GM23338 (cell line): ENCODE data around the gene CHRDL1. TPM values are rescaled to one million over a fixed set of nuclear protein-coding genes. Genes with fewer than 3 reads are reported as not detected.

Experiments used
- ATAC-seq: fragments of 200-7000 bp; cut with Tn5 transposase; 3 replicates; pipeline ENCODE4 v1.9.1; 2020
- DNase-seq: peaks from one replicate; pipeline ENCODE4 v3.0.0-alpha.2; 2015; ENCODE audit warnings: low spot score
- H2AFZ ChIP-seq: fragments of 200-600 bp; sonication (generic); 2 replicates; pipeline ENCODE4 v1.8.0; 2016; ENCODE audit warnings: antibody characterized with exemption, mild to moderate bottlenecking, moderate library complexity
- H3F3A ChIP-seq: fragments of 200-600 bp; sonication (generic); replicated peaks from 2 replicates; pipeline ENCODE4 v1.8.0; 2017; ENCODE audit warnings: antibody characterized with exemption, mixed run types, low read depth
- H3K27ac ChIP-seq: fragments of 200-600 bp; sonication (generic); 2 replicates; pipeline ENCODE4 v1.6.1; 2016; ENCODE audit warnings: low read depth
- H3K27me3 ChIP-seq: fragments of 200-600 bp; sonication (generic); 2 replicates; pipeline ENCODE4 v1.8.0; 2016; ENCODE audit warnings: mild to moderate bottlenecking, mixed run types, moderate library complexity; ENCODE audit not compliant: insufficient read depth
- H3K36me3 ChIP-seq: fragments of 200-600 bp; sonication (generic); 2 replicates; pipeline ENCODE4 v1.8.0; 2016; ENCODE audit warnings: mild to moderate bottlenecking; ENCODE audit not compliant: insufficient read depth
- H3K4me1 ChIP-seq: fragments of 200-600 bp; sonication (generic); 2 replicates; pipeline ENCODE4 v1.8.0; 2016; ENCODE audit warnings: mild to moderate bottlenecking, moderate library complexity; ENCODE audit not compliant: insufficient read depth
- H3K4me2 ChIP-seq: fragments of 200-600 bp; sonication (generic); 2 replicates; pipeline ENCODE4 v1.7.1; 2017; ENCODE audit warnings: mixed run types
- H3K4me3 ChIP-seq: fragments of 200-600 bp; sonication (generic); 2 replicates; pipeline ENCODE4 v1.6.1; 2016; ENCODE audit warnings: mixed run types
- H3K79me2 ChIP-seq: fragments of 200-600 bp; sonication (generic); replicated peaks from 2 replicates; pipeline ENCODE4 v1.8.0; 2017; ENCODE audit warnings: mild to moderate bottlenecking; ENCODE audit not compliant: insufficient read depth
- H3K9me2 ChIP-seq: fragments of 200-600 bp; sonication (generic); 2 replicates; pipeline ENCODE4 v1.8.0; 2017; ENCODE audit not compliant: insufficient read depth
- H4K20me1 ChIP-seq: fragments of 200-600 bp; sonication (generic); replicated peaks from 2 replicates; pipeline ENCODE4 v1.8.0; 2017; ENCODE audit warnings: mild to moderate bottlenecking; ENCODE audit not compliant: insufficient read depth
- H3K27ac Mint-ChIP-seq: 2 replicates; pipeline ENCODE4 v1.8.0; 2020; ENCODE audit warnings: inconsistent platforms, mild to moderate bottlenecking, moderate library complexity, mixed read lengths
- H3K27me3 Mint-ChIP-seq: 3 replicates; pipeline ENCODE4 v1.8.0; 2022; ENCODE audit warnings: low read depth, mild to moderate bottlenecking, moderate library complexity, mixed read lengths, inconsistent platforms; ENCODE audit not compliant: insufficient read depth, poor library complexity
- H3K36me3 Mint-ChIP-seq: 3 replicates; pipeline ENCODE4 v1.8.0; 2021; ENCODE audit warnings: low read depth, mild to moderate bottlenecking, inconsistent platforms, moderate library complexity, mixed read lengths
- H3K4me1 Mint-ChIP-seq: 3 replicates; pipeline ENCODE4 v1.8.0; 2020; ENCODE audit warnings: mild to moderate bottlenecking, inconsistent platforms, mixed read lengths
- H3K4me3 Mint-ChIP-seq: 3 replicates; pipeline ENCODE4 v1.8.0; 2021; ENCODE audit warnings: moderate library complexity, mild to moderate bottlenecking, inconsistent platforms, mixed read lengths
- H3K9me3 Mint-ChIP-seq: 3 replicates; pipeline ENCODE4 v1.8.0; 2020; ENCODE audit warnings: moderate library complexity, mild to moderate bottlenecking, inconsistent platforms, mixed read lengths
- CREB1 ChIP-seq: fragments of 250-450 bp; sonication (Bioruptor Pico); IDR thresholded peaks from 2 replicates; pipeline ENCODE4 v1.5.0; 2020; ENCODE audit warnings: low read depth, mild to moderate bottlenecking, moderate library complexity
- CTCF ChIP-seq, 2 experiments: fragments of 200-600 bp in 1 of 2; sonication (generic) in 1 of 2; conservative IDR thresholded peaks; 2 replicates each; pipeline versions ENCODE4 v1.5.1 to v1.6.1; 2016 to 2017; ENCODE audit warnings: antibody characterized with exemption in 2 of 2, low read depth in 2 of 2, mild to moderate bottlenecking in 2 of 2, moderate library complexity in 1 of 2
- EZH2 ChIP-seq: fragments of 200-600 bp; sonication (generic); IDR thresholded peaks from one replicate; pipeline ENCODE4 v1.8.0; 2017; ENCODE audit warnings: antibody characterized with exemption, mild to moderate bottlenecking, low read depth; ENCODE audit not compliant: unreplicated experiment
- EZH2phosphoT487 ChIP-seq: fragments of 200-600 bp; sonication (generic); IDR thresholded peaks from one replicate; pipeline ENCODE4 v1.8.1; 2018; ENCODE audit warnings: antibody characterized with exemption; ENCODE audit not compliant: unreplicated experiment
- JUNB ChIP-seq: IDR thresholded peaks from one replicate; pipeline ENCODE4 v1.6.1; 2016; ENCODE audit warnings: antibody characterized with exemption; ENCODE audit not compliant: unreplicated experiment
- NANOG ChIP-seq: IDR thresholded peaks from 2 replicates; pipeline ENCODE4 v1.6.1; 2016; ENCODE audit warnings: antibody characterized with exemption, borderline replicate concordance
- POLR2AphosphoS5 ChIP-seq: IDR thresholded peaks from 2 replicates; pipeline ENCODE4 v1.6.1; 2016; ENCODE audit warnings: antibody characterized with exemption, low read depth
- STAT1 ChIP-seq: IDR thresholded peaks from one replicate; pipeline ENCODE4 v1.6.1; 2016; ENCODE audit warnings: antibody characterized with exemption; ENCODE audit not compliant: unreplicated experiment
- ZNF114 ChIP-seq: fragments of 250-450 bp; sonication (Bioruptor Pico); IDR thresholded peaks from 2 replicates; pipeline ENCODE4 v1.5.0; 2020; ENCODE audit warnings: mild to moderate bottlenecking, moderate library complexity
- ZNF331 ChIP-seq: fragments of 250-450 bp; sonication (Bioruptor Pico); IDR thresholded peaks from 2 replicates; pipeline ENCODE4 v1.5.0; 2020; ENCODE audit warnings: low read depth, mild to moderate bottlenecking, moderate library complexity
- polyA plus RNA-seq: library from polyadenylated mRNA; unstranded; fragments of >200 nt; fragmentation: Nextera tagmentation; extraction: Ambion mirVana; gene quantifications from 2 replicates; pipeline ENCODE4 v1.2.1, GENCODE V29; 2016
- total RNA-seq: library from RNA; depleted of rRNA; stranded (reverse); fragments of >200 nt; shearing (Covaris generic); gene quantifications from 2 replicates; pipeline ENCODE4 v1.2.3, GENCODE V29; 2014
- TF ChIP-seq, protein P1 (sequence below): IDR thresholded peaks from one replicate; pipeline ENCODE4 v1.6.1; 2018; ENCODE audit warnings: antibody characterized with exemption; ENCODE audit not compliant: unreplicated experiment
- TF ChIP-seq, protein P2 (sequence below): IDR thresholded peaks from 2 replicates; pipeline ENCODE4 v1.6.1; 2016; ENCODE audit warnings: antibody characterized with exemption
- TF ChIP-seq, protein P3 (sequence below): fragments of 250-450 bp; sonication (Bioruptor Pico); IDR thresholded peaks from 2 replicates; pipeline ENCODE4 v1.5.0; 2020; ENCODE audit warnings: mild to moderate bottlenecking, moderate library complexity

The CHRDL1 gene
- total and polyA plus RNA-seq, 2 experiments from 2014 or later: 3.6 to 9.8 TPM

DNA sequence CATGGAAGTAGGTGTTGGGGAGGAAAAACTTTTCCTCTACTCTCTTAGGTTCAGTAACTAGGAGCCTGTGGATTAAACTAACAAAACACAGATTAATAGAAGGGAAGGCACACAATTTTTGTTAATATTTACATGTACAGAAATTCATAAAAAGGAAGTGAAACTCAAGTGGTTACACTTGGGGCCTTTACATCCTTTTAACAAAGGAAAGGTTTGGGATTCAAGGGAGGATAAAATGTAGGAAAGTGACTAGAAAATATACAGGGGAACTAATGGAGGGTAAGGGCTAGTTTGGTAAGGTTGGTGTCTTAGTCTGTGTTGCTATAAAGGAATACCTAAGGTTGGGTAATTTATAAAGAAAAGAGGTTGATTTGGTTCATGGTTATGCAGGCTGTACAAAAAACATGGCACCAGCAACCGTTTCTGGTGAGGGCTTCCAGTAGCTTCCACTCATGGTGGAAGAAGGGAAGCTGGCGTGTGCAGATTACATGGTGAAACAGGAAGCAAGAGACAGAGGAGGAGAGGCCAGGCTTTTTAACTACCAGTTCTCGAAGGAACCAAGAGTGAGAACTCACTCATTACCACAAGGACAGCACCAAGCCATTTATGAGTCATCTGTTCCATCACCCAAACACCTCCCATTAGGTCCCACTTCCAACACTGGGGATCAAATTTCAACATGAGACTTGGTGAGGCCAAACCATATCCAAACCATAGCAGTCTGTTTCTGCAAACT, 124.4 kb downstream of the CHRDL1 start:
- Histone ChIP-seq H3K4me3 (no peak overlapping the region), H3K27ac (no peak overlapping the region), H2AFZ (no peak overlapping the region), H3K79me2 (no peaks in the 10 kb centered on the region), H3K4me2 (no peak overlapping the region), H3K27me3 (no peaks in the 10 kb centered on the region), H3K9me2 (no peaks in the 10 kb centered on the region), H4K20me1 (no peaks in the 10 kb centered on the region), H3K36me3 (no peaks in the 10 kb centered on the region), H3F3A (no peaks in the 10 kb centered on the region), H3K4me1 (peaks cover 6% of the 10 kb centered on the region; the same call in 1 of the 2 replicates)
- DNase-seq: no peak
- H3K36me3 Mint-ChIP-seq: peaks cover 4% of the 10 kb centered on the region; the same call in 1 of the 3 replicates
- TF ChIP-seq, protein P1, sequence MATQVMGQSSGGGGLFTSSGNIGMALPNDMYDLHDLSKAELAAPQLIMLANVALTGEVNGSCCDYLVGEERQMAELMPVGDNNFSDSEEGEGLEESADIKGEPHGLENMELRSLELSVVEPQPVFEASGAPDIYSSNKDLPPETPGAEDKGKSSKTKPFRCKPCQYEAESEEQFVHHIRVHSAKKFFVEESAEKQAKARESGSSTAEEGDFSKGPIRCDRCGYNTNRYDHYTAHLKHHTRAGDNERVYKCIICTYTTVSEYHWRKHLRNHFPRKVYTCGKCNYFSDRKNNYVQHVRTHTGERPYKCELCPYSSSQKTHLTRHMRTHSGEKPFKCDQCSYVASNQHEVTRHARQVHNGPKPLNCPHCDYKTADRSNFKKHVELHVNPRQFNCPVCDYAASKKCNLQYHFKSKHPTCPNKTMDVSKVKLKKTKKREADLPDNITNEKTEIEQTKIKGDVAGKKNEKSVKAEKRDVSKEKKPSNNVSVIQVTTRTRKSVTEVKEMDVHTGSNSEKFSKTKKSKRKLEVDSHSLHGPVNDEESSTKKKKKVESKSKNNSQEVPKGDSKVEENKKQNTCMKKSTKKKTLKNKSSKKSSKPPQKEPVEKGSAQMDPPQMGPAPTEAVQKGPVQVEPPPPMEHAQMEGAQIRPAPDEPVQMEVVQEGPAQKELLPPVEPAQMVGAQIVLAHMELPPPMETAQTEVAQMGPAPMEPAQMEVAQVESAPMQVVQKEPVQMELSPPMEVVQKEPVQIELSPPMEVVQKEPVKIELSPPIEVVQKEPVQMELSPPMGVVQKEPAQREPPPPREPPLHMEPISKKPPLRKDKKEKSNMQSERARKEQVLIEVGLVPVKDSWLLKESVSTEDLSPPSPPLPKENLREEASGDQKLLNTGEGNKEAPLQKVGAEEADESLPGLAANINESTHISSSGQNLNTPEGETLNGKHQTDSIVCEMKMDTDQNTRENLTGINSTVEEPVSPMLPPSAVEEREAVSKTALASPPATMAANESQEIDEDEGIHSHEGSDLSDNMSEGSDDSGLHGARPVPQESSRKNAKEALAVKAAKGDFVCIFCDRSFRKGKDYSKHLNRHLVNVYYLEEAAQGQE: no peak
- TF ChIP-seq STAT1 (no peak), POLR2AphosphoS5 (no peak), CREB1 (CRISPR knock-in tag) (no peak), EZH2phosphoT487 (no peak), CTCF (conservative IDR thresholded peaks at IDR 0.05; ENCODE audit: low read depth in 2 of 2) (no peak), ZNF114 (CRISPR knock-in tag) (no peak), EZH2 (no peak), NANOG (no peak), JUNB (no peak), ZNF331 (CRISPR knock-in tag) (no peak)
- TF ChIP-seq, protein P2, sequence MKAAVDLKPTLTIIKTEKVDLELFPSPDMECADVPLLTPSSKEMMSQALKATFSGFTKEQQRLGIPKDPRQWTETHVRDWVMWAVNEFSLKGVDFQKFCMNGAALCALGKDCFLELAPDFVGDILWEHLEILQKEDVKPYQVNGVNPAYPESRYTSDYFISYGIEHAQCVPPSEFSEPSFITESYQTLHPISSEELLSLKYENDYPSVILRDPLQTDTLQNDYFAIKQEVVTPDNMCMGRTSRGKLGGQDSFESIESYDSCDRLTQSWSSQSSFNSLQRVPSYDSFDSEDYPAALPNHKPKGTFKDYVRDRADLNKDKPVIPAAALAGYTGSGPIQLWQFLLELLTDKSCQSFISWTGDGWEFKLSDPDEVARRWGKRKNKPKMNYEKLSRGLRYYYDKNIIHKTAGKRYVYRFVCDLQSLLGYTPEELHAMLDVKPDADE: no peak
- TF ChIP-seq, protein P3, sequence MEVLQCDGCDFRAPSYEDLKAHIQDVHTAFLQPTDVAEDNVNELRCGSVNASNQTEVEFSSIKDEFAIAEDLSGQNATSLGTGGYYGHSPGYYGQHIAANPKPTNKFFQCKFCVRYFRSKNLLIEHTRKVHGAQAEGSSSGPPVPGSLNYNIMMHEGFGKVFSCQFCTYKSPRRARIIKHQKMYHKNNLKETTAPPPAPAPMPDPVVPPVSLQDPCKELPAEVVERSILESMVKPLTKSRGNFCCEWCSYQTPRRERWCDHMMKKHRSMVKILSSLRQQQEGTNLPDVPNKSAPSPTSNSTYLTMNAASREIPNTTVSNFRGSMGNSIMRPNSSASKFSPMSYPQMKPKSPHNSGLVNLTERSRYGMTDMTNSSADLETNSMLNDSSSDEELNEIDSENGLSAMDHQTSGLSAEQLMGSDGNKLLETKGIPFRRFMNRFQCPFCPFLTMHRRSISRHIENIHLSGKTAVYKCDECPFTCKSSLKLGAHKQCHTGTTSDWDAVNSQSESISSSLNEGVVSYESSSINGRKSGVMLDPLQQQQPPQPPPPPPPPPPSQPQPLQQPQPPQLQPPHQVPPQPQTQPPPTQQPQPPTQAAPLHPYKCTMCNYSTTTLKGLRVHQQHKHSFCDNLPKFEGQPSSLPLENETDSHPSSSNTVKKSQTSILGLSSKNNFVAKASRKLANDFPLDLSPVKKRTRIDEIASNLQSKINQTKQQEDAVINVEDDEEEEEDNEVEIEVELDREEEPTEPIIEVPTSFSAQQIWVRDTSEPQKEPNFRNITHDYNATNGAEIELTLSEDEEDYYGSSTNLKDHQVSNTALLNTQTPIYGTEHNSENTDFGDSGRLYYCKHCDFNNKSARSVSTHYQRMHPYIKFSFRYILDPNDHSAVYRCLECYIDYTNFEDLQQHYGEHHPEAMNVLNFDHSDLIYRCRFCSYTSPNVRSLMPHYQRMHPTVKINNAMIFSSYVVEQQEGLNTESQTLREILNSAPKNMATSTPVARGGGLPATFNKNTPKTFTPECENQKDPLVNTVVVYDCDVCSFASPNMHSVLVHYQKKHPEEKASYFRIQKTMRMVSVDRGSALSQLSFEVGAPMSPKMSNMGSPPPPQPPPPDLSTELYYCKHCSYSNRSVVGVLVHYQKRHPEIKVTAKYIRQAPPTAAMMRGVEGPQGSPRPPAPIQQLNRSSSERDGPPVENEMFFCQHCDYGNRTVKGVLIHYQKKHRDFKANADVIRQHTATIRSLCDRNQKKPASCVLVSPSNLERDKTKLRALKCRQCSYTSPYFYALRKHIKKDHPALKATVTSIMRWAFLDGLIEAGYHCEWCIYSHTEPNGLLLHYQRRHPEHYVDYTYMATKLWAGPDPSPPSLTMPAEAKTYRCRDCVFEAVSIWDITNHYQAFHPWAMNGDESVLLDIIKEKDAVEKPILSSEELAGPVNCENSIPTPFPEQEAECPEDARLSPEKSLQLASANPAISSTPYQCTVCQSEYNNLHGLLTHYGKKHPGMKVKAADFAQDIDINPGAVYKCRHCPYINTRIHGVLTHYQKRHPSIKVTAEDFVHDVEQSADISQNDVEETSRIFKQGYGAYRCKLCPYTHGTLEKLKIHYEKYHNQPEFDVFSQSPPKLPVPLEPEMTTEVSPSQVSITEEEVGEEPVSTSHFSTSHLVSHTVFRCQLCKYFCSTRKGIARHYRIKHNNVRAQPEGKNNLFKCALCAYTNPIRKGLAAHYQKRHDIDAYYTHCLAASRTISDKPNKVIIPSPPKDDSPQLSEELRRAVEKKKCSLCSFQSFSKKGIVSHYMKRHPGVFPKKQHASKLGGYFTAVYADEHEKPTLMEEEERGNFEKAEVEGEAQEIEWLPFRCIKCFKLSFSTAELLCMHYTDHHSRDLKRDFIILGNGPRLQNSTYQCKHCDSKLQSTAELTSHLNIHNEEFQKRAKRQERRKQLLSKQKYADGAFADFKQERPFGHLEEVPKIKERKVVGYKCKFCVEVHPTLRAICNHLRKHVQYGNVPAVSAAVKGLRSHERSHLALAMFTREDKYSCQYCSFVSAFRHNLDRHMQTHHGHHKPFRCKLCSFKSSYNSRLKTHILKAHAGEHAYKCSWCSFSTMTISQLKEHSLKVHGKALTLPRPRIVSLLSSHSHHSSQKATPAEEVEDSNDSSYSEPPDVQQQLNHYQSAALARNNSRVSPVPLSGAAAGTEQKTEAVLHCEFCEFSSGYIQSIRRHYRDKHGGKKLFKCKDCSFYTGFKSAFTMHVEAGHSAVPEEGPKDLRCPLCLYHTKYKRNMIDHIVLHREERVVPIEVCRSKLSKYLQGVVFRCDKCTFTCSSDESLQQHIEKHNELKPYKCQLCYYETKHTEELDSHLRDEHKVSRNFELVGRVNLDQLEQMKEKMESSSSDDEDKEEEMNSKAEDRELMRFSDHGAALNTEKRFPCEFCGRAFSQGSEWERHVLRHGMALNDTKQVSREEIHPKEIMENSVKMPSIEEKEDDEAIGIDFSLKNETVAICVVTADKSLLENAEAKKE: no peak
- no peak overlapping the region for H3K4me3 Mint-ChIP-seq
- no peaks in the 10 kb centered on the region; the same call in 2 of the 3 replicates for H3K9me3 Mint-ChIP-seq
- H3K27me3 Mint-ChIP-seq: peaks cover 5% of the 10 kb centered on the region
- H3K27ac Mint-ChIP-seq: no peak overlapping the region
- peaks cover 7% of the 10 kb centered on the region for H3K4me1 Mint-ChIP-seq
- no peak for ATAC-seq
